NT2/D1 (cell line): Measurements from ENCODE around the gene LRRC8C.

Experiments
- DNase-seq: peaks from one replicate; pipeline ENCODE4 v3.0.0-alpha.2; 2011; ENCODE audit warnings: low read depth, low spot score
- H3K27me3 ChIP-seq: 2 replicates; pipeline ENCODE4 v1.6.0; 2011; ENCODE audit warnings: mild to moderate bottlenecking; ENCODE audit not compliant: insufficient read length, insufficient read depth
- H3K36me3 ChIP-seq: 2 replicates; pipeline ENCODE4 v1.6.1; 2011; ENCODE audit warnings: mild to moderate bottlenecking, low read length, mixed read lengths; ENCODE audit not compliant: insufficient read depth, insufficient read length
- H3K4me1 ChIP-seq: 2 replicates; pipeline ENCODE4 v1.5.1; 2011; ENCODE audit not compliant: insufficient read depth, insufficient read length
- H3K4me3 ChIP-seq: 2 replicates; pipeline ENCODE4 v1.5.1; 2011; ENCODE audit warnings: low read depth; ENCODE audit not compliant: insufficient read length
- H3K9ac ChIP-seq: 2 replicates; pipeline ENCODE4 v1.6.0; 2011; ENCODE audit warnings: low read depth; ENCODE audit not compliant: insufficient read length
- H3K9me3 ChIP-seq: 2 replicates; pipeline ENCODE4 v1.5.1; 2011; ENCODE audit warnings: mild to moderate bottlenecking, low read length; ENCODE audit not compliant: insufficient read depth
- SUZ12 ChIP-seq: IDR thresholded peaks from 2 replicates; pipeline ENCODE4 v1.6.1; 2011; ENCODE audit not compliant: insufficient read length, insufficient read depth; ENCODE audit errors: extremely low read depth
- YY1 ChIP-seq: IDR thresholded peaks from 2 replicates; pipeline ENCODE4 v1.6.1; 2011; ENCODE audit not compliant: insufficient read length, insufficient read depth
- ZNF274 ChIP-seq: IDR thresholded peaks from 2 replicates; pipeline ENCODE4 v1.6.1; 2011; ENCODE audit warnings: mild to moderate bottlenecking, low read depth, low read length

Gene LRRC8C

DNA sequence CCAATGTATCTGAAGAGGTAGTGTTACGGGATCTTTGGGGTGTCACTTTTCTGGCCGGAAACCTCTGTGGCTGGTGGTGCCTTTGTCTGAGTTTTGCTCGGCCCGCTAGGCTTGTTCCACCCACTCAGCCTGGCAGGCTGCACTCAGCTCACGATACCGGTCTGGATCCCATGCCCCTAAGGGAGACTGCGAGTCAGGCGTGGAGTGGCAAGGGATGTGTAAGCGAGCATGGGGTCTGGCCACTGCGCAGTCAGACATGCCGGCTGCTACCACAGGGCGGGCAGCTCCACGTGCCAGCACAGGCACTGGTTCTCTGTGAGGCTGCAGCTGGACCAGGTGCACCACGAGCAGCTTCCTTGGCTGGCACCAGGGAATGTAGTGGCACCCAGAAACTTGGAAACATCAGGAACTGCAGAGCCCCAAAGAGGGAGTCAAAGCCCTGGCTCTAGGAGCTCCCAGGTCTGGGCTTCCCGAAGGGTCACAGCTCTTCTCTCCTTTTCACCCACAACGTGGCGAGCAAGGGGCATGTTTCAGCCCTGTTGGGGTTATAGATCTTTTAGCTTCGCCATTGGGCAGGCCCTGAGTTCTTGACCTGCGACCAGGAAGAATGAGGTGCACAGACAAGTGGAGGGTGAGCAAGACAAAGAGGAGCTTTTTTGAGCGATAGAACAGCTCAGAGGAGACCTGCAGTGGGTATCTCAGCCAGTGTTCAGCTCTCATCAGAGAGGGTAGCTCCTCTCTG is 23.8 kb upstream of the LRRC8C start:
- H3K9me3 ChIP-seq, result no peaks in the 10 kb centered on the region
- no peak overlapping the region for H3K9ac ChIP-seq
- no peaks in the 10 kb centered on the region for H3K27me3 ChIP-seq
- no peak for DNase-seq
- H3K36me3 ChIP-seq, result no peaks in the 10 kb centered on the region
- no peaks in the 10 kb centered on the region for H3K4me1 ChIP-seq
- H3K4me3 ChIP-seq, result no peak overlapping the region
- TF ChIP-seq YY1, result no peak
- no peak for TF ChIP-seq ZNF274
- no peak for TF ChIP-seq SUZ12

- Histone ChIP-seq H3K9me3 (no peaks in the 10 kb centered on the region), H3K9ac (no peak overlapping the region), H3K27me3 (no peaks in the 10 kb centered on the region), H3K36me3 (no peaks in the 10 kb centered on the region), H3K4me1 (no peaks in the 10 kb centered on the region), H3K4me3 (no peak overlapping the region)
- DNase-seq, result no peak
- no peak for TF ChIP-seq ZNF274
- no peak for TF ChIP-seq YY1
- TF ChIP-seq SUZ12, result no peak
These were observed 23.0 kb upstream of the LRRC8C start for GRCh38 chr1:89609781-89610456.

- H3K9me3 ChIP-seq, result no peaks in the 10 kb centered on the region
- TF ChIP-seq YY1, result no peak
- no peak overlapping the region for H3K4me3 ChIP-seq
- H3K9ac ChIP-seq, result no peak overlapping the region
- H3K36me3 ChIP-seq, result no peaks in the 10 kb centered on the region
- H3K27me3 ChIP-seq, result no peaks in the 10 kb centered on the region
- H3K4me1 ChIP-seq, result no peaks in the 10 kb centered on the region
- DNase-seq, result no peak
These were observed 22.4 kb upstream of the LRRC8C start for GRCh38 chr1:89610457-89611011.

DNA sequence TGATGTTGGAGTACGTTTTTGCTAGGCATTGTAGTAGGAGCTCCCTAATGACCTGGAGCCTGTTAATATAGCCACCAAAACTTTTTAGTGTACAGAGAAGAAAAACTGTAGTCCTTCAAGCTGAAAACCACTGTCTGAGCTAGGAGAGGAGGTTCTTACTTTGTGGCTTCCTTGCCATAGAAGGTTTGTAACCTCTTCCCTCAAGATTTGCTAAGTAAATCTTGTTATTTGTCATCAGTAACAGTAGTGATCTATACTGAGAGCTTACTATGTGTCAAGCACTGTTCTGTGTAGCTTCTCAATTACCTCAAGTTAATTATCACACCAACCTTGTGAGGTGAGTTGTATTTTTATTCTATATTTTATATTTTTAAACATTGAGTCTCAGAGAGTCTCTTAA is 21.2 kb upstream of the LRRC8C start:
- no peak overlapping the region for H3K9ac ChIP-seq
- no peaks in the 10 kb centered on the region for H3K27me3 ChIP-seq
- H3K4me1 ChIP-seq, result no peaks in the 10 kb centered on the region
- no peak for DNase-seq
- no peaks in the 10 kb centered on the region for H3K9me3 ChIP-seq
- H3K4me3 ChIP-seq, result no peak overlapping the region
- no peaks in the 10 kb centered on the region for H3K36me3 ChIP-seq
- TF ChIP-seq ZNF274 (no peak), SUZ12 (no peak), YY1 (no peak)

- TF ChIP-seq YY1, result no peak
- TF ChIP-seq ZNF274, result no peak
- no peak for TF ChIP-seq SUZ12
- H3K9me3 ChIP-seq, result peaks cover 18% of the 10 kb centered on the region
- no peak for DNase-seq
- no peaks in the 10 kb centered on the region for H3K36me3 ChIP-seq
- H3K4me3 ChIP-seq, result no peak overlapping the region
- H3K27me3 ChIP-seq, result no peaks in the 10 kb centered on the region
- no peaks in the 10 kb centered on the region for H3K4me1 ChIP-seq
- H3K9ac ChIP-seq, result no peak overlapping the region
These were observed 19.0 kb upstream of the LRRC8C start for GRCh38 chr1:89613928-89614327.

- no peak for TF ChIP-seq YY1
- no peak for TF ChIP-seq SUZ12
- no peak for TF ChIP-seq ZNF274
- Histone ChIP-seq H3K9ac (no peak overlapping the region), H3K36me3 (no peaks in the 10 kb centered on the region), H3K27me3 (no peaks in the 10 kb centered on the region), H3K9me3 (peaks cover 20% of the 10 kb centered on the region), H3K4me1 (no peaks in the 10 kb centered on the region), H3K4me3 (no peak overlapping the region)
- no peak for DNase-seq
These were observed 17.0 kb upstream of the LRRC8C start for GRCh38 chr1:89615676-89616598.
